Fibroblast of pulmonary artery (primary cell): ENCODE results near the gene UBE2H.

ENCODE experiments used
- DNase-seq: peaks from one replicate; pipeline ENCODE4 v3.0.0-alpha.2; 2010; ENCODE audit warnings: low read depth
- H3K4me3 ChIP-seq: replicated peaks from 2 replicates; pipeline ENCODE4 v1.5.1; 2011; ENCODE audit warnings: low read depth, mild to moderate bottlenecking, control low read depth, low read length, moderate library complexity
- CTCF ChIP-seq: IDR thresholded peaks from 2 replicates; pipeline ENCODE4 v1.5.1; 2011; ENCODE audit warnings: mild to moderate bottlenecking, control low read depth, low read length, inconsistent platforms; ENCODE audit errors: missing control alignments

UBE2H gene

GRCh38 chr7:129848436-129848835 is 104.3 kb downstream of the UBE2H start:
- no peak for DNase-seq
- H3K4me3 ChIP-seq, result no peak overlapping the region
- no peak for TF ChIP-seq CTCF

GRCh38 chr7:129845972-129846327 is 106.8 kb downstream of the UBE2H start:
- no peak for TF ChIP-seq CTCF

DNA sequence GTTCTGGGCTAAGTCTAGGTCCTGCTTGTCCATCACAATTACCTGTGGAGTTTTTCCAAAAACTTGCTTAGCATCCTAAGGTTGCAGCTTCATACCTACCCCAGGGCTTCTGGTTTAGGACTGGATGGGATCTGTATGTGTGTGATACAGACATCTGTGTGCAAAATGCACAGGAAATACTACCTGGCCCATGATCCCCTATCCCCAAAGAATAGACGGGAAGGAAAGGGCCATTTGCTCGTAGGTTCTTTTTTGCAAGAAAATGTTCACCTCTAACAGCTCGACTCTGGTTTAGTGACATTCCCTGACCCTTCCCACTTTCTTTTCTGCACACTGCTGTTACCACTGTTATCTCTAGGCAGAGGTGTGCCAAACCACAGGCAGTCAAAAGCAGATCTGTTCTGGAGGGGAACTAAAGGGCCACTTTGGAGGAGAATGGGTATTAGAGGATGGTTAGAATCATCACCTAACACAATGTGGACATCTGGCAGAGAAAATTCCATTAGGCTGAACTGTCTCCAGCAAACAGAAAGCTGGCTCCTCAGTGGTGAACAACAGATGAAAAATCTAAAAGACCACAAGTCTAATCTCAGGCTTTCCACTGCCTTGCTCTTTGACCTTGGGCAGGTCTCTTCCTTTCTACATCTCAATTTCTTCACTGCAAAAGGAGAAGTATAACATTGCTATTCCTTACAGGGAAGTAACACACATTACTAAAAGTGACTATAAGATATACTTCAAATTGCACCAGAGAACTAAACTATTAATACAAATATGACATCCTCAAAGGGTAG is 107.4 kb downstream of the UBE2H start:
- peak; percentile 26 for DNase-seq
- TF ChIP-seq CTCF, result no peak
- H3K4me3 ChIP-seq, result no peak overlapping the region

More at GRCh38 chr7:129845972-129846327, 106.8 kb downstream of the UBE2H start:
- H3K4me3 ChIP-seq, result no peak overlapping the region
- DNase-seq, result peak; percentile 65

GRCh38 chr7:129843978-129844840 is 108.6 kb downstream of the UBE2H start:
- TF ChIP-seq CTCF, result no peak
- no peak overlapping the region for H3K4me3 ChIP-seq
- DNase-seq, result no peak

GRCh38 chr7:129843365-129843898 is 109.3 kb downstream of the UBE2H start:
- no peak for DNase-seq
- H3K4me3 ChIP-seq, result no peak overlapping the region
- no peak for TF ChIP-seq CTCF

GRCh38 chr7:129841465-129841864 is 111.3 kb downstream of the UBE2H start:
- H3K4me3 ChIP-seq, result no peak overlapping the region
- DNase-seq, result no peak
- TF ChIP-seq CTCF, result no peak
